GM18870 (cell line): ENCODE measurements around the gene AURKB.
"Not testable (repeated sequence)": the region's sequence is repeated elsewhere in the genome, so short reads cannot be mapped to it uniquely, and the experiment has no call there.

Experiments used
- ATAC-seq: cut with Tn5 transposase; IDR thresholded peaks from one replicate; pipeline ENCODE4 v1.9.1; 2021; ENCODE audit warnings: moderate library complexity; ENCODE audit not compliant: unreplicated experiment

AURKB gene

GRCh38 chr17:8209907-8210760 lies at the start of gene AURKB:
TSS of gene AURKB (minus strand) at chr17:8210575. CDS start at chr17:8210224, 351 bp downstream.
- ATAC-seq: peak; percentile 69

- no peak for ATAC-seq
Observed at GRCh38 chr17:8257801-8258200, 47.4 kb upstream of the AURKB start.

DNA sequence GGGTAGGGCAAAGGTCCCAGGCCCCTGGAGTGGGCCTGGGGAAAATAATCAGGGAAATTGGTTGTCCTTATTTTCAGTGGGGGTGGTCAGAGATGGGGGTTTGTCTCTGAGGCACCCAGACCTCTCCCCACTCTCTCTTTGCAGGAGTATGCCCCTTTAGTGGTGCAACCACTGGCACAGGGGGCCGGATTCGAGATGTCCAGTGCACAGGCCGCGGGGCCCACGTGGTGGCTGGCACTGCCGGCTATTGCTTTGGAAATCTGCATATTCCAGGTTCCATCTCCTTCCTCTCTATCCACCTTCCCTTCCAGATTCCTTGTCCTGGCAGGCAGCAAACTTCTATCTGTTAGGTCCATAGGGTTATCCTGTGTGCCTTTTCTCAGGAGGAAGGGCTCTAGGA lies 46.3 kb upstream of the AURKB start:
- no peak for ATAC-seq

GRCh38 chr17:8256291-8256690 lies 45.9 kb upstream of the AURKB start:
- ATAC-seq: no peak

DNA sequence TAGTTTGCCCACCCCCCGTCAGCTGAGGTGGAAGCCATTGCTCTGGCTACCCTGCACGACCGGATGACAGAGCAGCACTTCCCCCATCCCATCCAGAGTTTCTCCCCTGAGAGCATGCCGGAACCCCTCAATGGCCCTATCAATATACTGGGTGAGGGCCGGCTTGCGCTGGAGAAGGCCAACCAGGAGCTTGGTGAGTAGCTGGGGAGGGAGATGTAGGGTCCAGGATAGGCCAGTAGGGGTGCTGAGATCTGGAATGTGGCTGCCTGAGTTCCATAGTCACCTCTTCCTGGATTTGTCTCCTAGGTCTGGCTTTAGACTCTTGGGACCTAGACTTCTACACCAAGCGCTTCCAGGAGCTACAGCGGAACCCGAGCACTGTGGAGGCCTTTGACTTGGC lies 45.1 kb upstream of the AURKB start:
- no peak for ATAC-seq

- ATAC-seq: no peak
Observed at GRCh38 chr17:8254881-8255280, 44.5 kb upstream of the AURKB start.

DNA sequence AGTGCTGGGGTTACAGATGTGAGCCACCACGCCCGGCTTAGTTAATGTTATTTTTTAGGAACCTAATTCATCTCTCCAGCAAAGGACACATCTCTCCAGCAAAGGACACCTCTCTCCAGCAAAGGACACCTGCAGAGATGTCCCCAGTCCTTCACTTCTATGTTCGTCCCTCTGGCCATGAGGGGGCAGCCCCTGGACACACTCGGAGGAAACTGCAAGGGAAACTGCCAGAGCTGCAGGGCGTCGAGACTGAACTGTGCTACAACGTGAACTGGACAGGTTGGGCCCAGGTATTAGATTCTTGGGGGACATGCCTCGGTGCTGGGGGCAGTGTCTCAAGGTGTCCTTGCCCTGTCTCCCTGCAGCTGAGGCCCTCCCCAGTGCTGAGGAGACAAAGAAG lies 43.4 kb upstream of the AURKB start:
- ATAC-seq: no peak

DNA sequence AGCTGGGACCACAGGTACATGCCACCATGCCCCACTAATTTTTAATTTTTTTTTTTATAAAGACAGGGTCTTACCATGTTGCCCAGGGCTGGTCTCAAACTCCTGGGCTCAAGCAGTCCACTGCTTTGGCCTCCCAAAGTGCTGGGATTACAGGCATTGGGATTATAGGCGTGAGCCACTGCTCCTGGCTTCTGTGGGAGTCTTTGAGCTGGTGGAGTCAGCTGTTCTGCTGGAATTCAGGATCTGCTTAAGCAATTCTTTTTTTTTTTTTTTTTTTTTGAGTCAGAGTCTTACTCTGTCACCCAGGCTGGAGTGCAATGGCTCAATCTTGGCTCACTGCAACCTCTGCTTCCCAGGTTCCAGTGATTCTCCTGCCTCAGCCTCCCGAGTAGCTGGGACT lies 41.0 kb upstream of the AURKB start:
- not testable (repeated sequence) for ATAC-seq

GRCh38 chr17:8249621-8250500 lies 39.5 kb upstream of the AURKB start:
- no peak for ATAC-seq

DNA sequence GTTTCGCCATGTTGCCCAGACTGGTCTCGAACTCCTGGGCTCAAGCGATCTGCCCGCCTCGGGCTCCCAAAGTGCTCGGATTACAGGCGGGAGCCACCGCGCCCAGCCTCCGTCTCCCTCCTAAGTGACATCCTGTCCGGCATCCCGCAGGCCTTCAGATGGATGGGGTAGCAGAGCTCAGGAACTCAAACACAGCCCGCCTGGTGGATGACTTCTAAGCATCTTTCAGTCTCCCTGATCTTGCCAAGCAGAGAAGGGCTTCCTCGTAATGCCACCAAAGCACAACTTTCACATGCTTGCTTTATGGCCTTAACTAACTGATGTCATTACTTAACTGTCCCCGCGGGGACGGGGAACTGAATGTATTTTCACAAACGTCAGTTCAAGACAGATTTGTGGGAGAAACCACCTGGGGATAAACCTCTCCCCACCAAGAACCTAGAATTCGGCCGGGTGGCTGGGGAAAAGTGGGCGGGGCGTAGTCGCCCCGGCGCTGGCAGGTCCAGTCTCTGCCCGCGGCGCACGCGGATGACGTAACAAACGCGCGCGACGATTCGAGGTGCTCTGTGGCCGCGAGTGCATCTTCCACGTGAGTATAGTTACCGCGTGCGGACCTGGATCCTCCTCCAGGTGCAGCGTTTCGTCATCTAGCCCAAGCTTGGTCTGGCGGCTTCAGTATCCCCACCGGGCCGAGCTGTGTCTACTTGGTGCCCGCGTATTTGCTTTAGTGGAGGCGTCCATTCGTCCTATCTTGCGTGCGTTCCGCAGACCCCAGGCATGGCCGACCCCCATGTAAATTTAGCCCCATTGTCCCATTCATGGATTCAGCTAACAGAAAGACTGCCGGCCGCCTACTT lies 38.6 kb upstream of the AURKB start, which contains the start of gene PFAS:
Gene PFAS, plus strand, starts transcription at position 539 of the 857 bp plus-strand sequence. CDS start 4,649 bp downstream, outside the sequence.
- ATAC-seq: peak; percentile 31

DNA sequence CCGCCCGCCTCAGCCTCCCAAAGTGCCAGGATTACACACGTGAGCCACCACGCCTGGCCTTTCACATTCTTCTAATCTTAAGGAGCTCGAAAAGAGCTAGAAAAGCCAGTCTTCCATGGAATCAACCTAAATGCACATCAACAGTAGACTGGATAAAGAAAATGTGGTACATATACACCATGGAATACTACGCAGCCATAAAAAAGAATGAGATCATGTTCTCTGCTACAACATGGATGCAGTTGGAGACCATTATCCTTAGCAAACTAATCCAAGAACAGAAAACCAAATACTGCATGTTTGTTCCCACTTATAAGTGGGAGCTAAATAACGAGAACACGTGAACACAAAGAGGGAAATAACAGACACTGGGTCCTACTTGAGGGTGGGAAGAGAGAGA lies 34.4 kb upstream of the AURKB start:
- no peak for ATAC-seq

GRCh38 chr17:8243827-8244226 lies 33.5 kb upstream of the AURKB start:
- ATAC-seq: no peak

GRCh38 chr17:8237886-8238285 lies 27.5 kb upstream of the AURKB start:
- ATAC-seq: no peak

GRCh38 chr17:8237175-8237574 lies 26.8 kb upstream of the AURKB start:
- no peak for ATAC-seq

- no peak for ATAC-seq
Observed at GRCh38 chr17:8235676-8236075, 25.3 kb upstream of the AURKB start.

DNA sequence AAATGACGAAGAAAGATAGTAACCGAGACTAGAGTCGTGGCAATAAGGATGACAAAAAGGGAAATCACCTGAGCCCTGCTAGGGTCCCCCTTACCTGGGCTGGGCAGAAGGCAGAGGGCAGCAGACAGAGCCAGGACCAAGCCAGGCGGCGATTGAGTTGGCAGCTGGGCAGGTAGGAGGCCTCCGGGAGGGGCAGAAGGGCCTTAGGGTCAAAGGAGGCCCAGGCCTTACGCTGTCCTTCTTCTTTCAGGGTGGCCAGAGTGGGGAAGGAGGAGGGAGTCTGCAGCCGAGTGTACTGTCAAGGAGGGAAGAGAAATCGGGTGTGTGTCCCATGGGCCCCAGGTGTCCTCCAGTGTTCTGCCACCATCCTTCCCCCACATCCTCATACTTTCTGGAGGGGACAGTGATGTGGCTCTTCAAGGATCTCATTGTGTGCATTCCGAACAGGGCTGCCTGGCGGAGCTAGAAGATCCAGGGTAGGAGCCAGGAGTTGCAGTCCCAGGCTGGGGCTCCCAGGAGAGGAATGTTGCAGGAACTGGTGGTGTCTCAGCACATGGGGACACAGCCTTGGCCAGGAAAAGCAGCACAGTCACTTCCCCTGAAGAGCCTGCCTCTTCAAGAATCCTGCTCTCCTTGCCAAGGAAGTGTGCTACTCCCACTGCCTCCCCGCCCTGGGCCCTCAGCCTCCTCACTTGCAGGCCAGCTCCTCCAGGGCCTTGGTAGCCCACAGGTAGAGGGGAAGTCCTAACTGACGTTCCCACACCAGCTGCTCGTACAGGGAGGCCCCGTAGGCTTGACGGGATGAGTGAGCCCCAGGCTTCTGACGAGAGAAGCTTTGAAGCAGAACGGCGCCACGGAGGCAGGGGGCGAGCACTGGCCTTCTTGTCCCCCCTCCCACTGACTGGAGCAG lies 24.2 kb upstream of the AURKB start:
- no peak for ATAC-seq

DNA sequence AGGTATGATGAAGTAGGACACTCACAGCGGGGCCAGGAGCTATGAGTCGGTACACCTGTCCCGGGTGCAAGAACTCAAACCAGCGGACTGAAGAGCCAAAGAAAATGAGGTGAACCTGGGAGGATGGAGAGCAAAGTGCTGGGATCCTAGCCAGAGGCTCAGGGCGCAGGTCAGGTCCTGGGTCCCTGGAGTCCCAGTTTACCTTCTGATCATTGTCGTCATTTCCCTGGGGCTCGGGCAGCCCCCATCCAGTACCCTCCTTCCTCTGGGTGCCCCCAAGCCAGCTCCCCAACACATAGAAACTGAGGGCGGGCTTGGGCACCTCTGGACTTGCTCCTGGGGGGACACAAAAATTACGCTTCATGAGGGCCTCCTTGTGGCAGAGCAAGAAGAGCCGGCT lies 21.3 kb upstream of the AURKB start:
- no peak for ATAC-seq

- ATAC-seq: no peak
Observed at GRCh38 chr17:8227238-8227581, 16.8 kb upstream of the AURKB start.

- no peak for ATAC-seq
Observed at GRCh38 chr17:8226536-8227237, 16.3 kb upstream of the AURKB start.
